GM12892 (cell line): Measurements from ENCODE around the gene COG8.

ENCODE experiments used
- POLR2A ChIP-seq: IDR thresholded peaks from 2 replicates; pipeline ENCODE4 v1.6.1; 2011; ENCODE audit warnings: low read depth, low read length, control low read depth
- POLR2AphosphoS5 ChIP-seq: IDR thresholded peaks from 2 replicates; pipeline ENCODE4 v1.6.1; 2011; ENCODE audit warnings: low read depth, low read length, control low read depth

GRCh38 chr16:69328854-69329316 is 10.5 kb downstream of the COG8 start:
- no peak for TF ChIP-seq POLR2A
- 0 out of 2 replicates have a peak, but pooled peaks have one; percentile 9 for TF ChIP-seq POLR2AphosphoS5
